GF-D8 (cell line): ENCODE results near the gene NLRP5.
A peak's percentile ranks its signal among the peaks of the same experiment; 100 is the strongest.
"Not testable (repeated sequence)": the region's sequence is repeated elsewhere in the genome, so short reads cannot be mapped to it uniquely, and the experiment has no call there.

Source experiments
- DNase-seq: peaks from one replicate; lab custom pipeline; 2025; lab: John Stamatoyannopoulos, UW

Gene NLRP5

GRCh38 chr19:56098731-56099568 is 112.4 kb downstream of the NLRP5 start:
- no peak for DNase-seq

DNA sequence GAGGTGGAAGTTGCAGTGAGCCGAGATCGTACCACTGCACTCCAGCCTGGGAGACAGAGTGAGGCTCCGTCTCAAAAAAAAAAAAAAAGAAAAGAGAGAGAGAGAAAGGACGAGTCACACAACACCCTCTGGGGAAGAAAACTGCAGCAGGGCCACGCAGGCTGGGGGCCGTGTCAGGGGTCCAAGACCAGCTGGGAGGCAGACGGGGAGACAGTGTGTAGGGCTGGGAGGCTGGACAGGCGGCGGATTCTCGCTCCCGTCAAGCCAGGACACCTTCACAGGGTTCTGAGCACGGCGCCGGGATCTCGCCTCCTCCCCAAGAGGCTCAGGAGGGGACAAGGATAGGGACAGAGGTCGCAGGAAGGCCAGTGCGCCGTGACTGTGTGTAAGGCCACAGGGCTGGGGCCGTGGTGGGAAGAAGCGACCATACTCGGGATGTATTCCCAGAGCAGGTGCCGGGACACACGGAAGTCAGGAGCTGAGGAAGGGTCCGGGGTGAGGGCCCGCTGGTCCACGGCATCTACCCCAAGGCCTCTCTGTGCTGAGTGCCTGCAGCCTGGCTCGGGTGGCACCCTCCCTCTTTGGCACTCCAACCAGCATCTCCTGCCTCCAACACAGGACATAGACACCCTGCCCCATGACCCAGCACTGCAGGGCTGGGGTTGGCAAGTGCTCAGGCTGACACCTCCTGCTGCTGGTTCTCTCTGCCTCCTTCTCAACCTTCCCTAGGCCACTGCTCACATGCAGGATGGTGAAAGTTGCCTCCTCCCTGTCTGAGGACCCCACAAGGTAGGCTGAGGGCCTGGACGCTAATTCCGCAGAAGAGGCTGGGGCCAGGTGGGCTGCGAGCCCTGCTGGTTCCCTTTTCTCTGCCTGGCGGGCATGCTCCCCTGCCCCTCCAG is 113.3 kb downstream of the NLRP5 start:
- DNase-seq, result no peak

DNA sequence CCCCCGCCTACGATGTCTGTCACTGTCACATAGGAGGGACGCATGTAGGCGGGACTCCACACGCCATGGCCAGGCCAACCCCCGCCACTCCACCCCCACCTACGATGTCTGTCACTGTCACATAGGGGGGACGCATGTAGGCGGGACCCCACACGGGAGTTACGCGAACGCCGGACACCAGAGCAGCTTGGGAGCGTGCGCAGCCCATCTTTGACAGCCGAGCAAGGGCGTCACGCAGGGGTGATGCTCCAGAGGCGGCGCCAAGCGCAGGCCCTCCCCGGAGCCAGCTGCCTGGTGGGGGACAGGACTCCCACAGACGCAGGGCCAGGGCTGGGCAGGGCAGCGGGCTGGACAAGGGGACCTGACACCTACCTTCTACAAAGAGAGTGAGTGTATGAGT is 114.5 kb downstream of the NLRP5 start:
- DNase-seq, result no peak

DNA sequence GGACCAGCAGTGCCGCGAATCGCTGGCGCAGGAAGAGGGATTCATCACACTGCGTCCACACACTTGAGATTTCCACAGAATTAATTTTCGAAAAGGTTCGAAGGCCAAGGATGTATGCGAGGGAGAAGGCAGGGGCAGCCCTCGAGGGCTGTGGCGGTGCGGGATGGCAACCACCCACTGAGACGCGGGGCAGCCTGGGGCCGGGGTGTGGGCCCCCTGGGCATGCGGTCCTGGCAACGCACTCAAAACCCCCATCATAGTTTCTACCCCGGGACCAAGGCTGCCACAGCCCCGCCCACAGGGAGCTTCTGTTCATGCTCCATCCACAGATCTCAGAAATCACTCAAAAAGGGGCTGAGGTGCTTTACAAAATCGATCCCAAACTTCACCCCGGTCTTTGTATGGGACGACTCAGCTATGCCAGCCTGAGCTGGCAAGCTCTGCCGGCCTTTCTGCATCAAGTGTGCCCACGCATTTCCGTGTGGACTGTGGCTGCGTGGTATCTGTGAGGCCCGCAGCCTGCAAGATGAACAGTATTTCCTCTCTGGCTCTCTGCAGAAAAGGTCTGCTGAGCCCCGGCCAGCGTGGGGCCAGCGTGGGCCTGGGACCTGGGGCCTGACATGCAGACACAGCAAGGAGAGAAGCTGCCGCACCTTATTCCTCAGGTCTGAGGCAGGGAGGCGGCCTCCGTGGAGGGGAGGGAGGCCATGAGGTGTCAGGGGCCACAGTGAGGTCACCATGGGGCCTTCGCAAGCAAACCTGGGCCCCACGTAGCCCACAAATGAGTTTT is 115.4 kb downstream of the NLRP5 start:
- DNase-seq, result no peak

- DNase-seq, result no peak
Observed at GRCh38 chr19:56103027-56103614, 116.5 kb downstream of the NLRP5 start.

DNA sequence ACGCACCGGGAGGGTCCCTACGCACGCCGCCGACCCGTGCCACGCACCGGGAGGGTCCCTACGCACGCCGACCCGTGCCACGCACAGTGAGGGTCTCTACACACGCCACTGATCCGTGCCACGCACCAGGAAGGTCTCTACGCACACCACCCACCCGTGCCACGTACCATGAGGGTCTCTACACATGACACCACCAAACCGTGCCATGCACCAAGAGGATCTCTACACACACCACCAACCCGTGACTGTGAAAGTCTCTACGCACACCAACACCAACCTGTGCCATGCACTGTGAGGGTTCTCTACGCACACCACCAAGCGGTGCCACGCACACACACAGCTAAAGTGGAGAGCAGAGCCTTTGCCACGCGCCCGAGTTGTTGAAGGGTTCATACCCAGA is 117.8 kb downstream of the NLRP5 start:
- no peak for DNase-seq

GRCh38 chr19:56105090-56105701 is 118.6 kb downstream of the NLRP5 start:
- DNase-seq, result peak; percentile 31

GRCh38 chr19:56105831-56106396 is 119.3 kb downstream of the NLRP5 start:
- not testable (repeated sequence) for DNase-seq

- no peak for DNase-seq
Observed at GRCh38 chr19:56106397-56106849, 119.8 kb downstream of the NLRP5 start.

DNA sequence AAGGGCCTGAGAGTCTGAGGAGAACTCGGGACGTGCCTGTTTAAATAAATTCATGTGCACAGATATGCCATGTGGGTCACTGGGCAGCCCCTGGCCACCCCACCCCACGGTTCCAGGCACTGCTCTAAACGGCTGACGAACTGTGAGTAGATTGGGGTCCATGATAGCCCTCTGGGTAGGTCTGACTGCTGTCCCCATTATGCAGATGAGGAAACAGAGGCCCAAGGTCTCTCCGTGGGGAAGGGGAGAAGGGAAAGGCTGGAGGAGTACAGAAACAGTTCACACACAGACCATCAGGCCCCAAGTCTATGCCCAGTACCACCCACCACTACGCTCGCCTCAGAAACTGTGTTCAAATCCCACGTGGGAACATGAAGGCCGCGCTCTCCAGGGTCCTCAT is 120.4 kb downstream of the NLRP5 start:
- no peak for DNase-seq

DNA sequence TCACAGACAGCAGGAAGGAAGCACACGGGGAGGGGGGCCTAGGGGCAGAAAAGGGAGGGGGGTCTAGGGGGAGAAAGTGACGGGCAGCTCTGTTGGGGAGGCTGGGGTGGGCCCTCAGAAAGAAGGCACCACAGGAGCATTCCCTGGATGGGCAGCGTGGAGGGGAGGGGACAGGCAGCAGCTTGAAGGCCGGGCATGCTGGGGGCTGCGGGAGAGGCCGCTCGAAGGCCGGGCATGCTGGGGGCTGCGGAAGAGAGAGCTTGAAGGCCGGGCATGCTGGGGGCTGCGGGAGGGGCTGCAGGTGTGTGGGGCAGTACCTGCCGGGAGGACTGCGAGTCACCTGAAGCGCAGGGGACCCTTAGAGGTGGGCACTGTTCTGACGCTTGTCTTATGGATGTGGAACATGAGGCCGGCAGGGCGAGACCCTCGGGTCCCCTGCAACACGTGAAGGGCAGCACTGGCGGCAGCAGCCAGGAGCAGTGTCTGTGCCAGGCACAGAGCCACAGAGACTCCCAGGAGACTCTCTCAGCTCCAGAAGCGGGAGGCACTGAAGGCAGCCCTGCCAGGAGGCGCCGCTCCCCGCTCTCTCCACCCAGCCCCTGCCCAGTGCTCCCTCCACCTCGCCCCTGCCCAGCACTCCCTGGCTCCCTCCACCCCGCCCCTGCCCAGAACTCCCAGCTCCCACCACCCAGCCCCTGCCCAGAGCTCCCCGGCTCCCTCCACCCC is 121.2 kb downstream of the NLRP5 start:
- DNase-seq, result no peak

- no peak for DNase-seq
Observed at GRCh38 chr19:56108447-56109195, 122.0 kb downstream of the NLRP5 start.

DNA sequence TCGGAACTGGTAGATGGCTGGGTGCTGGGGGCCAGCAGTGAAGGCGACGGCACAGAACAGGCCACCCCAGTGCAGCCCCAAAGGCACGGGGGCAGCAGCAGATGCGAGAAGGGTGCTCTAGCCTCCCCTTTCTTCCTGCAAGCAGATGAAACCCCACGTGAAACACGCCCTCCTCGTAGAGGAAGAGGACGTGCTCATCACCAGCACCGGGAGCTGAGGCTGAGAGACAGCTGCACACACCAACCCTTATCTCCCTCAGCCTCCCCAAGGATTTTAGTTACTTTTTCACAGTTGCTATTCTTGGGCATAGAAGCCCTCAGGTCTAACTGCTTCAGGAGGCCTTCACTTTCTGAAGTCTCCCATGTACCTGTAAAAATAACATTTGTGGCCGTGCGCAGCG is 122.7 kb downstream of the NLRP5 start:
- no peak for DNase-seq

DNA sequence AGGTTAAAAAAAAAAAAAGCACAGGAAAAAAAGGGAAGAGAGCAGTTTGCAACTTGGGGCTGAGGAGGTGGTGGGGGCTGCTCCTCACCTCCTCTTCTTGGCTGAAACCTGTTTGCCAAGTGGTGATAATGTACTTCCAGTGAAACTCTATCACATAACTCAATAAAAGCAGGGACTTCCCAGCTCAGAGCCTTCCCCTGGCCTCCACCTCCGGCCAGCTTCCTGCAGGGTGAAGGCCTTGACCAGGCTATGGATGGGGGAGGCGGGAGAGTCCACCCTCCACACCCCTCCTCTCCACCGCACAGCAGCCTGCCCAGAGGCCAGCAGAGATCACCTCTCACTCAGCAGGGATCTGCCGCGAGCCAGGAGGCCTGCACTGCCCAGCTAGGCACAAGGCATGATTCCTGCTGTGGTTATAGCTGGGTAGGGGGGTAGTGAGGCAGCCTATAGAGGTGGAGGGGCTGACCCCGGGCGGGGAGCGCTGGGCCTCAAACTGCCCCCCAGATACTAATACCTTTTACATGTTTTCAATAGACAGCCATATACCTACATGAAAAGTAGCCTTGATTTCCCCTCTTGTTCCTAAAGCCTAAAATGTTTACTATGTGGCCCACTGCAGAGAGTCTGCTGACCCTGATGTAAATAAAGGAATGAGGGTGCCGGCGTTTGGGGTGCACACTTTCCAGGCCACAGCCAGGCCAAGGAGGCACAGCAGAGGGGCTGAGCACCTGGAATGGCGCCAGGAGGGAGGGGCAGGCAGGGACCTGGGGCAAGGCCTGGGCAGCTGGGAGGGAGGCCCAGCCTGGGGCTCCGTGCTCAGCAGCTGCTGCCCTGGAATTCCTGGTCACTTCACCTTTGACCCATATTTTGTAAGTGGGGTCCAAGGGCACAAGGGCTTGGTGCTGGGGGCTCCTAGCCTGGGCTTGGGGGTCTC is 124.2 kb downstream of the NLRP5 start:
- DNase-seq, result no peak
